T-helper 22 cell (primary cell): ENCODE results near the gene OR2T6.
"Not testable (repeated sequence)": the region's sequence is repeated elsewhere in the genome, so short reads cannot be mapped to it uniquely, and the experiment has no call there.

Experiments used
- DNase-seq: peaks from one replicate; pipeline ENCODE4 v3.0.0-alpha.2; 2020; ENCODE audit warnings: low read depth

OR2T6 gene, protein sequence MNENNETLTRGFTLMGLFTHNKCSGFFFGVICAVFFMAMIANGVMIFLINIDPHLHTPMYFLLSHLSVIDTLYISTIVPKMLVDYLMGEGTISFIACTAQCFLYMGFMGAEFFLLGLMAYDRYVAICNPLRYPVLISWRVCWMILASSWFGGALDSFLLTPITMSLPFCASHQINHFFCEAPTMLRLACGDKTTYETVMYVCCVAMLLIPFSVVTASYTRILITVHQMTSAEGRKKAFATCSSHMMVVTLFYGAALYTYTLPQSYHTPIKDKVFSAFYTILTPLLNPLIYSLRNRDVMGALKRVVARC

DNA sequence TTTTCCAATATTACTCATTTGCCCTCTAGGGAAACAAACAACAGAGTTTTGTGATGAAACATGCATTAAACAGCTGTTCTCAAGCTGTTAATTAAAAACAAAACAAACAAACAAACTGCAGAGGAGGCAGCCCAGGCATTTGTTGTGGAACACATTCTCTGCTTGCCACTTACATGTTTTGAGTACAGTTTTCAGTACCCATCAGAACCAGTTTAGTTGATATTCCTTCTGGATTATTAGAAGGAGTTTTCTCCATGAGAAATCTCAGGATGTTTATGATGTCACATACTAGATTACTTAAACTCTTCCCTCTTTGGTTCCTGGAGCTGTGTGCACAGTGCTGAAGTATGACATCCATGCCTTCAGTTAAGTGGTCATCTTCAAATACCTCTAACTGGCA, at the start of gene OR2T6:
Gene OR2T6 (plus strand): TSS at position 301 of the 400 bp plus-strand sequence. CDS start 11,863 bp downstream, outside the sequence.
- DNase-seq, result no peak

DNA sequence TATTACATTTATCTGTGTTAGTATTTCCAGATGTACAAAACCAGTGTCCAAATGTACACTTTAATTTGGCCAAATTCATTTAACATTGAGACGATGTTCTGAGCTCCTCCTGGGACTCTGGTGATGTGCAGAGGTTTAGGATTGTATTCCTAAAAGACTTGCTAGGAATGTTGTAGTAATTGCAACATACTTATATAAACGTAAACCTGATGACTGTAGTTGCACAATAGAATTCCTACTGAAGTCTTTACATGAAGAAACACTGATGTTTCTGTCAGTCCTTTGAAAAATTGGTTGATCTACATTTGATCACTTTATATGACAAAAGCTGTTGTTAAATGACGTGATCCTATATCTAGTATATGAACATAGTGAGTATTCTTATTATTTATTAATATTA, 32.1 kb upstream of the OR2T6 start:
- no peak for DNase-seq

DNA sequence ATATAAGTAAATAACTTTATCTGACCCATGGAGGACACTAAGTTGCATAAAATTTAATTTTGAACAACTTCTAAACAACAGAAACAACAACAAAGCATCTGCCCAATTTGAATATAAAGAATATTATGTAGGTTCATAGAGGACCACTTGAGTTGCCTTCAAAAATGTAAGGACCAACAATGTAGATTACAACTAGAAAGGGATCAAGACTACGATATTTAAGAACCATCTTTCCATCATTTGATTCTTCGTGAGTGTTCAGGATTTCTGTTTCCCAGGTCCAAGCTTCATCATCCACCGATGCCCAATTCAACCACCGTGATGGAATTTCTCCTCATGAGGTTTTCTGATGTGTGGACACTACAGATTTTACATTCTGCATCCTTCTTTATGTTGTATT, 27.1 kb upstream of the OR2T6 start, which contains the start of gene OR14C36:
Gene OR14C36 (plus strand): TSS at position 301 of the 400 bp plus-strand sequence. CDS start 0 bp downstream, at position 301.
- DNase-seq, result no peak

DNA sequence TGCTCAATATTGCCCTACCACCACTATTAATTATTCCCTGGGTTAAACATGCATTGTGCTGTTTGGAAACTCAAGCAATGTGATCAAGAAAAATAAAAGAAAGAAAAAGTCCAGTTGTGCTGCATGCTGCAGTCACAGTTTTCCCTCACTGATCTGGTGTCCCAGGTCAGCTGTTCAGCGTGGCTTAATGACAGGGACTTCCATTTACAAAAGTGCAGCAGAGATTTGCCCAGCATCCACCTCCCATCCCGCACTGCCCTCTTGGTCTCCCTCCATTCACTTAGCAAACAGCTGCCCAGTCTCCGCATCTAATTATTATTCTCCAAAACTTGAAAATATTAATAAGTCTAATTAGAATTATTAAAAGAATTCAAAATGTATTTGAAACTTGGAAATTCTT, 16.1 kb upstream of the OR2T6 start:
- no peak for DNase-seq

DNA sequence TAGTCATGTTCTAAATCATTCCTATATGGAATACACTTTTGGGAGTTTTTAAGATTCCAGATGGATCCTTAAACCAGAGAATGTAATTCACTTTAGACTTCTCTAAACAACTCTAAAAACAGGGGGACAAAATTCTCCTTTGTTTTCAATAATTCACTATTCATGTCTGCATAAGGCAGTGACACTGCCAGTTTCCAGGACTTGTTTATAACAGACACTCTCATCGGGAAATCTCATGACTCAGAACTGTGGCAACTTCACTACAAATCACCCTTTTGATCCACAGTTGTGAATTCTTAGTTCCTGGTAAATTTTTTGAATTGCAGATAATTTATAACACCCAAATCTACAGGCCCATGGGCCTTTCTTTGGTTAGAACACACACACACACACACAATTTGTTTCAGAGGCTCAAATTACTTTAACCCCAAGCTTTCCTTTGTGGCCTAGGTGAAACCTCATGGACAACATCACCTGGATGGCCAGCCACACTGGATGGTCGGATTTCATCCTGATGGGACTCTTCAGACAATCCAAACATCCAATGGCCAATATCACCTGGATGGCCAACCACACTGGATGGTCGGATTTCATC, 14.3 kb upstream of the OR2T6 start, which contains the start of gene OR2T4:
Gene OR2T4 (plus strand): TSS at position 545 of the 595 bp plus-strand sequence. CDS start 0 bp downstream, at position 545.
- DNase-seq, result no peak

DNA sequence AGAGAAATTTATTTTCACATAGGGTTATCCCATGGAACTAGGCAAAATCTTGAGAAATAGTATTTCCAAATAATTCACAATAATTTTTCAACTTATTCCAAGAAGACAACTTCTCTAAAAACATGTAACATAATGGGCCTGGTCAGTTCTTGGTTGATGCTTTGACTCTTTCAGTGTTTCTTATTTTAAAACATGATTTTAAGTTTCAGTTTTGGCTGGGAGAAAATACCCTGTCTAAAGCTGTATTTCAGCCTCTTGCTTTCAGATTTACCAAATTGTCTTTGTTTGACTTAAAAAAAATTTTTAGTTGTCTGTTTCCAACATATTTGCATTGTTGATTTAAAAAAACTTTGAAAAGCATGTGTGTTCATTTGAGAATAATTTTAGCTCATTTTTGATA, 8.9 kb upstream of the OR2T6 start:
- DNase-seq, result no peak

DNA sequence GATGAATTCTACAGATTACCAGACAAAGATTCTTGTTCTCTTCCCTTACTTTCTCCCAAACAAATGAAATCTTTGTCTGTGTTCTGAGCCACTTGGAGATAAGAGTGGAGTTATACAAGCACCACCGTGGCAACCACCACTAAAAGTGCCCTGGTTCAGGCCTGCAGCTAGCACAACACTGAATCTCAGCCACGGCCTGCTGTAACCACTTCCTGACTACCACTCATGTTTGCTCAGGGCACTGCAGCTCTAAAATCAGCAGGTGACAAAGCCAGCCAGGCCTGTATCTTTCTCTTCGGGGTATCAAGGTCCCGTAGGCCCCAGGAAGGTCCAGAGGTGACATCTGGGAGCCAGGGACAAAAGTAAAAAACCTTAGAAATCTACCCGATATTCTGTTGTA, 3.2 kb upstream of the OR2T6 start:
- DNase-seq, result no peak

- DNase-seq, result no peak
These were observed 1.8 kb upstream of the OR2T6 start for GRCh38 chr1:248373761-248374160.

DNA sequence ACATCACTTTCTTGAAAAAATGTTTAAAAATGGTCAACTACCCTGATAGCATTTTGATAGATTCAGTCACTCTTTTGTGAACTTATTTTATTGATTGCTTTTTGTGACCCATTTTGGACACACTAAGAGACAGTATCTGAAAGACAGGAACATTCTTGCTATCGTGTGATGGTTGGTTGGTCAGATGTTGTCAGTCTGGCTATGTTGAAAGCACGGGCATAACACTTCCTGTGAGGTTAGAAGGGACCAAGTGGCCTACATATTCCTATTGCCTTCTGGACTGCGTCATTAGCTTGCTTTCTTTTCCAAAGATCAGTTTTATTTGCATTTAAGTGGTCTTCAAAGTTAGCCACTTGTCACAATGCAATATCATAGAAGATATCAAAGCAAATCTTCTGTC, 1.4 kb downstream of the OR2T6 start:
- DNase-seq, result no peak

- DNase-seq, result no peak
These were observed 5.3 kb downstream of the OR2T6 start for GRCh38 chr1:248380854-248381253.

DNA sequence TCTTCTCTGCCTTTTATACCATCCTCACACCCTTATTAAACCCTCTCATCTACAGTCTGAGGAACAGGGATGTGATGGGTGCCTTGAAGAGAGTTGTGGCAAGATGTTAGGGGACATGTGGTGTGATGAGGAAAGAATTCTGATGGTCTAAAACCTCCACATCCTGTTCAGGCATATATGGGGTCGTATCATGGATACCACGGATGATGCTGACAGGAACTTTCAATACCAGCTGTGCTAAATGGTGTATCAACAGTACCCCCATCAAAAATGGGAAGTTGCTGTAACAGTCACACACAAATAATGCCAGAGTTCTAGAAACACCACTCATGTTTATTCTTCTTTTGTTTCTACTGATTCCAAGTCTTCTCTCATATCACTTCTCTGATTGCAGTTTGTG, 12.9 kb downstream of the OR2T6 start:
- no peak for DNase-seq

GRCh38 chr1:248393050-248393449, 17.5 kb downstream of the OR2T6 start:
- DNase-seq, result no peak

GRCh38 chr1:248402748-248403147, 27.2 kb downstream of the OR2T6 start, which contains the start of gene OR2T1:
OR2T1 (plus strand) TSS chr1:248403048; CDS start chr1:248406148, 3,100 bp downstream.
- DNase-seq, result no peak

DNA sequence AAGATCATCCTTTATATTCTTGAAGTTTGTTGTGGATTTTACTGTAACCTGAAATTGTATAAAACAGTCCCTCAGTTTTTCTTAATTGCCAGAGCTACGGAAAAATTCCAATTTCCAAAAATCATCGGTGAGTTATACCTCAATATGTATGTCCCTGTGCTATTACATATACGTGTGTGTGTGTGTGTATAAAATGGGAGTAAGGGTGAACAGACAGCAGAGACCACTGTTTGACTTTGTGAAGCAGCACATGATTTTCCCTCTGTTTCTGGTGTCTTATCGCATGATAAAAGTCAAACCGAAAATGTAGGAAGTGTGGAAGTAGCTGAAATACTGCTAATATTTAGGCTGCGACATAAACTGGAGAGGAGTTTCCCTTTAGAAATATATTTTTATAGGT, 28.5 kb downstream of the OR2T6 start:
- no peak for DNase-seq

DNA sequence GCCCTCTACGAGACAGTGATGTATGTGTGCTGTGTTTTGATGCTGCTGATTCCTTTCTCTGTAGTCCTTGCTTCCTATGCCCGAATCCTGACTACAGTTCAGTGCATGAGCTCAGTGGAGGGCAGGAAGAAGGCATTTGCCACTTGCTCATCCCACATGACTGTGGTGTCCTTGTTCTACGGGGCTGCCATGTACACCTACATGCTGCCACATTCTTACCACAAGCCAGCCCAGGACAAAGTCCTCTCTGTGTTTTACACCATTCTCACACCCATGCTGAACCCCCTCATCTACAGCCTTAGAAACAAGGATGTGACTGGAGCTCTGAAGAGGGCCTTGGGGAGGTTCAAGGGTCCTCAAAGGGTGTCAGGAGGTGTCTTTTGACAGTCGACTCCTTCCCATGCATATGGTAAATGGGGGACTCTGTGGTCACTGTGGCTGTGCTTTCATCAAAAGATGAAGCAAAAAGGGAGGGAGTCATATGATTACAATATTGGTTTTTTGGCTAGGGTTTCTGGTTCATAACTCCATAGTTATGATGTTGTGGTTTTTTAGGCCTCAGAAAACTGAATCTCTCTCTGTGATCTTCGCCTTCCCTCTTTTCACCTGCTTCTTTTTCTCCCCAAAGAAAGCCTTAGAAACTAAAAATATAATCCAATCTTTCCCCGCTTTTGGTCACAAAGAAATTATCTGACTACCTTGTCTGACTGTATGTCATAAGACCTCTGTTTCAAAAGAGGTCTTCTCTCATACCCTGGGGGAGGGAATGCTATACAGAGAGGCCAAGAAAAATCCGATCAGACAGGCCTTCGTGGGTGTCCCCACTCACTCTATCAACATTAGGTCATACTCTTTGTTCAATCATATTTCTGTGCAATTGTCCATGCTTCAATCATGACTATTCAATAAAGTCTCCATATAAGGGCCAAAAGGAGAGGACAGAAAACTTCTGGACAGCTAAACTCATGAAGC, 31.5 kb downstream of the OR2T6 start:
- DNase-seq, result no peak

DNA sequence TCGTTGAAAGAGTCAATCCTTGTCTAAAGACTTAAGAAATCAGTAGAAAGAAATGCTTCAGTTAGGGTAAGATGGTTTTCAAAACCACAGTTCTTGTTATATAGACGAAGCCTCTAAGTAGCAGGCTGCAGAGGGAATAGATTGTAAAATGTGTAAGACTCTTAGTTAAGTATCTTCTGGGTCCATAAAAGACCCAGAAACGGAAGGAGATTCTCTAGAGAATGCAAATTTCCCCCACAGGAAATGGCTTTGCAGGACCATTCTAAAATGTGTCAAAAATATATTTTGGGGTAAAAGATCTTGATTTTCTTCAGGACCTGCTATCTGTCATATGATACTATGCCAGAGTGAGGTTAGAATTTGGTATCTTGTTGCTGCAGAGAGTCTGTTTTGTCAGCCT, 40.7 kb downstream of the OR2T6 start:
- no peak for DNase-seq

DNA sequence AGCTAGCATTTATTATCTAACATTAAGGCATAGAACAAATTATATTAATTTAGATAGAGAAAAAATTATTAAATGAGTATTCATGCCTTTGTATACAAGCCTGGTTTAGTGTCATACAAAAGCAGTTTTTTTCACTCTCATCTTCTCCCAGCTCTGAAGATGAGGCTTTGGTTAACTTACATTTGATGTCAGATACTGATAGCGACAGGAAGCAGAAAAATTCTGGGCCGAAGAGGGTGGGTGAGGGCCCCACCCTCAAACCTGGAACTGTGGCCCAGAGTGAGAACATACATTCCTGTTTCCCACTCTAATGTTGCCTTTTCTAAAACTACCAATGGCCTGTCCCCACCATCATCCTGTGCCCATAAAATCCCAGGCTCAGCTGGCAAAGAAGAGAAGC, 42.3 kb downstream of the OR2T6 start:
- no peak for DNase-seq

GRCh38 chr1:248421384-248421783, 45.8 kb downstream of the OR2T6 start:
- DNase-seq, result no peak

GRCh38 chr1:248427526-248428191, 52.1 kb downstream of the OR2T6 start:
- DNase-seq, result not testable (repeated sequence)

DNA sequence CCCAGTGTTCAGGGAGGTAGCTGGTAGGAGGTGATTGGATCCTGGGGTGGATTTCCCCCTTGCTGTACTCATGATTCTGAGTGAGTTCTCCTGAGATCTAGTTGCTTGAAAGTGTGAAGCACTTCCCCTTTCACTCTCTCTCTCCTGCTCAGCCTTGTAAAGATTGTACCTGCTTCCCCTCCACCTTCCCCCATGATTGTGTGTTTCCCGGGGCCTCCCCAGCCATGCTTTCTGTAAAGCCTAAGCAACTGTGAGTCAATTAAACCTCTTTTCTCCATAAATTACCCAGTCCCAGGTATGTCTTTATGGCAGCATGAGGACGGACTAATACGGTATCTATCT, 52.6 kb downstream of the OR2T6 start:
- not testable (repeated sequence) for DNase-seq

DNA sequence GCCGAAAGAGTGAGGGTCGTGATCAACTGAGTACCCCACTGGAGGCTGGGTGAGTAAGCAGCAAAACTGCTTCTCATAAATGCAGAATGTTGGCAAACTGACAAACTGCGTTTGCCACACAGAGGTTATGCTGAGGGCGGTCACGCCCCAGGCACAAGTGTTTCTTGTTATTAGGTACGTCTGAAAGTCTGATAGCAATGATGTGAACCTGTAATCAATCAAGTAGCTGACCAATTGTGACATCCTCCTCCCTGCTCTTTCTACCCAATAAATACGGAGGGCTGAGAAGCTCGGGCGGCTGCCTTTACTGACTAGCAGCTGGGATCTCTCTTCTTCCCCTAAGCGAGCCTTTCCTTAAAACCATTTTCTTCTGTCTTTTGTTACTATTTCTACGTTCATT, 56.1 kb downstream of the OR2T6 start:
- not testable (repeated sequence) for DNase-seq

DNA sequence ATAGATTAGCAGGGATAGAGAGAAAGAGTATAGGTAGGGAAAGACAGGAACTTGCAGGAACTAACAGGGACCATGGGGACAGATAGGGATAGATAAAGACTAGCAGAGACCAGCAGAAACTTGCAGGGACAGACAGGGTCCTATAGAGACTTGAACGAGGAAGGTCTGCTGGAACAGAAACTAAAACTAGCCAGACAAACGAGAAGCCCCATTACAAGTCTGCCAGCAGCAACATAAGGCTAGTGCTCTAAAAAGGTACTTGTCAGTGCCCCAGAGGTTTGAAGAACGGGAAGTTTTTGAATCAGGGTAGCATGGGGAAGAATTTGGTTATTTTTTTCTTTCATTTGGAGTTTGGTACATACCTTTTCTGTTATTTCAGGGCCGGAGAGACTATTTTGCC, 56.7 kb downstream of the OR2T6 start:
- DNase-seq, result not testable (repeated sequence)
